Skeletal muscle satellite cell (primary cell): ENCODE results near the gene RELA.

Experiments
- H3K27me3 ChIP-seq: 2 replicates; pipeline ENCODE4 v1.7.0; 2013; ENCODE audit warnings: low read length; ENCODE audit not compliant: control insufficient read depth, insufficient read depth
- H3K36me3 ChIP-seq: 2 replicates; pipeline ENCODE4 v1.7.0; 2013; ENCODE audit warnings: mild to moderate bottlenecking, control low read depth, low read length; ENCODE audit not compliant: insufficient read depth
- H3K4me1 ChIP-seq: 2 replicates; pipeline ENCODE4 v1.7.0; 2013; ENCODE audit warnings: low read length; ENCODE audit not compliant: control insufficient read depth, insufficient read depth
- H3K4me2 ChIP-seq: 2 replicates; pipeline ENCODE4 v1.7.0; 2013; ENCODE audit warnings: mild to moderate bottlenecking, low read length
- H3K4me3 ChIP-seq: 2 replicates; pipeline ENCODE4 v1.7.0; 2013; ENCODE audit warnings: low read length
- H3K9ac ChIP-seq: 2 replicates; pipeline ENCODE4 v1.7.0; 2013; ENCODE audit warnings: mild to moderate bottlenecking, low read depth, low read length, moderate library complexity
- H3K9me3 ChIP-seq: replicated peaks from 2 replicates; pipeline ENCODE4 v1.7.0; 2013; ENCODE audit warnings: mild to moderate bottlenecking, control low read depth, low read length

The RELA gene

DNA sequence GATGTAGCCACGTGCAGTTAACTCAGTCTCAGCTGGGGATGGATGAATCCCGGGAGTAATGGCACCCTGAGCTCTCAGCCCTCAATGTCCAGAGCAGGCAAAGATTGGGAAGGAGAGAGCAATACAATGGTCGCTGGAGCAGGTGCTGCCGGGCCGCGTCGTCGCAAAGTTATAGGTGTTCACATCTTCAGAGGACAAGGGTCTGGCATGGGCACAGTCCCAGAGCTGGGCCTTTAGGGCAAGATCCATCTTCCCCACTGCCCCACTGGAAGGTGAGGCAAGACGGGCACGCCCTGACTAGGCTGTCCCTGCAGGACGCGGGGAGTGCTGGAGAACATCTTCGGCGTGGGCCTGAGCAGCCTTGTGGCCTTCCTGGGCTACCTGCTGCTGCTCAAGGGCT lies 39.5 kb downstream of the RELA start:
- Histone ChIP-seq H3K27me3 (no peaks in the 10 kb centered on the region), H3K36me3 (peaks cover 89% of the 10 kb centered on the region), H3K9ac (no peak overlapping the region), H3K4me3 (no peak overlapping the region), H3K4me2 (no peak overlapping the region), H3K9me3 (no peaks in the 10 kb centered on the region), H3K4me1 (no peaks in the 10 kb centered on the region)

- no peaks in the 10 kb centered on the region for H3K9me3 ChIP-seq
- H3K36me3 ChIP-seq: peaks cover 88% of the 10 kb centered on the region
- no peak overlapping the region for H3K4me2 ChIP-seq
- H3K4me1 ChIP-seq: peaks cover 4% of the 10 kb centered on the region
- no peaks in the 10 kb centered on the region for H3K27me3 ChIP-seq
- H3K4me3 ChIP-seq: no peak overlapping the region
- H3K9ac ChIP-seq: no peak overlapping the region
Measured at GRCh38 chr11:65622011-65622410, 40.7 kb downstream of the RELA start.

- no peaks in the 10 kb centered on the region for H3K27me3 ChIP-seq
- peaks cover 9% of the 10 kb centered on the region for H3K4me1 ChIP-seq
- H3K9ac ChIP-seq: no peak overlapping the region
- H3K36me3 ChIP-seq: peaks cover 83% of the 10 kb centered on the region
- H3K4me2 ChIP-seq: no peak overlapping the region
- no peaks in the 10 kb centered on the region for H3K9me3 ChIP-seq
- no peak overlapping the region for H3K4me3 ChIP-seq
Measured at GRCh38 chr11:65621460-65621859, 41.3 kb downstream of the RELA start.

DNA sequence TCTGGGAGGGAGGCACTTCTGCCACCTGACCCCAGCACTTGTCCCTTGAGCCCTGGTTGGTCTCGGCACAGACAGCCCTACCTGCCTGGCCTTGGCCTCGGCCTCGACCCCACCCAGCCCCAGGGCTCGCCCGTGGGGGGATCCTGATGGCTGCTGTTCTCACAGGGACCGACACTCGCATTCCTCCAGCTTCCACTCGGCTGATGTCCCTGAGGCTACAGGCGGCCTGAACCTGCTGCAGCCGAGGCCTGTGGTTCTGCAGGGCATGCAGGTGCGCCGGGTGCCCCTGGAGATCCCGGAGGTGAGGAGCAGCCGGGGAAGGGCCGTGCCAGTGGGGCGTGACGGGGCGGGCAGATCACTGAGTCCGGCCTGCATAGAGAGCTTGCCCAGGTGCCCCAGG lies 42.0 kb downstream of the RELA start:
- Histone ChIP-seq H3K4me2 (no peak overlapping the region), H3K9ac (no peak overlapping the region), H3K4me3 (no peak overlapping the region), H3K36me3 (peaks cover 75% of the 10 kb centered on the region), H3K4me1 (peaks cover 11% of the 10 kb centered on the region), H3K27me3 (no peaks in the 10 kb centered on the region), H3K9me3 (no peaks in the 10 kb centered on the region)

DNA sequence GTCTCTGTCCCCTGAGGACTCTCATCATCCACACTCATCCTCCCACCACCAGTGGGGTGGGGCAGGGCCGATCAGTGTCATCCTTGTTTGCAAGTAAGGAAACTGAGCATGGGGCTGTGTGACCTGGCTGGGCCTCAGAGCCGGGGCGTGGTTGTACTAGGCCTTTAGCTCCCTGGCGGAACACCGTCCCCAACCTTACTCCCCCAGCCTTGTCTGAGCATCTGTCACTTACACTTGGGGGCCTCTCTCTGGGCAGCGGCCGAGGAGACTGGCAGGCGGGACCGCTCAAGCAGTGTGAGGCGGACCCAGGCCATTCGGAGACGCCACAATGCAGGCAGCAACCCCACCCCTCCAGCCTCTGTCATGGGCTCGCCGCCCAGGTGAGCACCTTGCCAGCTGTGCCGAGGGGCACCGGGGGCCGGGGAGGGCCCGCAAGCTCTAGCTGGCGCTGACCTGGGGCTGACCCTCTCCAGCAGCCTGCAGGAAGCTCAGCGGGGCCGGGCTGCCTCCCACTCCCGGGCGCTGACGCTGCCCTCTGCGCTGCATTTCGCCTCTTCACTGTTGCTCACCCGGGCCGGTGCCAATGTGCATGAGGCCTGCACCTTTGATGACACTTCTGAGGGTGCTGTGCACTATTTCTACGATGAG lies 43.3 kb downstream of the RELA start:
- Histone ChIP-seq H3K36me3 (peaks cover 64% of the 10 kb centered on the region), H3K4me2 (no peak overlapping the region), H3K27me3 (no peaks in the 10 kb centered on the region), H3K9ac (no peak overlapping the region), H3K9me3 (no peaks in the 10 kb centered on the region), H3K4me3 (no peak overlapping the region), H3K4me1 (peaks cover 11% of the 10 kb centered on the region)

DNA sequence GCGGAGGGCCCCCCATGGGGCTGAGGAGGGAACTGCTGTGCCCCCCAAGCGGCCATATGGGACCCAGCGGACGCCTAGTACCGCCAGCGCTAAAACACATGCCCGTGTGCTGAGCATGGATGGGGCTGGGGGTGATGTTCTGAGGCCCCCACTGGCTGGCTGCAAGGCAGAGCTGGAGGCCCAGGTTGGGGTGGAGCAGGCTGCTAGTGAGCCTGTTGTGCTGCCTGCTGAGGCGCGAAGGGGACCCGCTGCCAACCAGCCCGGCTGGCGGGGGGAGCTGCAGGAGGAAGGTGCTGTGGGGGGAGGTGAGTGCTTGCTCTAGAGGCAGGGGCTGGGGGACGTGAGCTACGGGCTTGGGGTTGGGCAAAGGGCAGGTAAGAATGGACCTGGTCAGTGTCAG lies 44.0 kb downstream of the RELA start:
- Histone ChIP-seq H3K4me3 (no peak overlapping the region), H3K27me3 (no peaks in the 10 kb centered on the region), H3K4me1 (peaks cover 11% of the 10 kb centered on the region), H3K9me3 (no peaks in the 10 kb centered on the region), H3K9ac (no peak overlapping the region), H3K4me2 (no peak overlapping the region), H3K36me3 (peaks cover 58% of the 10 kb centered on the region)

GRCh38 chr11:65617990-65618751 lies 44.5 kb downstream of the RELA start:
- Histone ChIP-seq H3K36me3 (peaks cover 52% of the 10 kb centered on the region), H3K9ac (no peak overlapping the region)

DNA sequence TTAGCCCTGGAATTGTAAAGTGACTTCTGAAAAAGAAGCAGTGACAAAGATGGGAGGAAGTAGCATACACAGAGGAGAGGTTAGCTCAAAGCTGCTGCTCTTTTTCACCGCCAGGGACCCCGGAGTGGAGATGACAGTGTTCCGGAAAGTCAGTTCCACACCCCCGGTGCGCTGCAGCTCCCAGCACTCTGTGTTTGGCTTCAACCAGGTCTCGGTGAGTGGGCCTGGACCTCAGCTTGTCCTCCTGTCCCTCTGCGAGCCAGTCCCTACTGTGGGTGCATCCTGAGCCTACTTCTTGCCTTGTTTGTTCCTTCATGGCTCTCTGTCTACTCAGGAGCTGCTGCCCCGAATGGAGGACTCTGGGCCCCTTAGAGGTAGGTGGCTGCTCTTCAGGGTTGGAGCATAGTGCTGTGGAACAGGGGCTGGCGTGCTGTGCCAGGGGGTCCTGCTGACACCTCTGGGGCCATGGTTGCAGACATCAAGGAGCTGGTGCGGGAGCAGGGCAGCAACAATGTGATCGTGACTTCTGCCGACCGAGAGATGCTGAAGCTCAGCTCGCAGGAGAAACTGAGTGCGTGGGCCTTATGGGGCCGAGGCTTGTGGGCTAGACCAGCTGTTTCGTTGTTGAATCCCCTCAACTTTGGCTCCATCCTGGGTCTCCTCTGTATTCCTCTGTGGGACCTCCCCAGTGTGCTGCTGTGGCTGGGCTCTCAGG lies 45.4 kb downstream of the RELA start:
- Histone ChIP-seq H3K9ac (peak overlapping the region; percentile 90), H3K4me3 (peak overlapping the region; percentile 79)

More at GRCh38 chr11:65617990-65618751, 44.5 kb downstream of the RELA start:
- H3K9me3 ChIP-seq: no peaks in the 10 kb centered on the region
- peaks cover 14% of the 10 kb centered on the region for H3K4me1 ChIP-seq
- H3K4me3 ChIP-seq: no peak overlapping the region
- H3K27me3 ChIP-seq: no peaks in the 10 kb centered on the region
- no peak overlapping the region for H3K4me2 ChIP-seq

GRCh38 chr11:65616575-65617001 lies 46.1 kb downstream of the RELA start:
- peaks cover 45% of the 10 kb centered on the region for H3K36me3 ChIP-seq

More for the DNA sequence above, 45.4 kb downstream of the RELA start:
- Histone ChIP-seq H3K36me3 (peaks cover 47% of the 10 kb centered on the region), H3K4me2 (peak overlapping the region; percentile 89), H3K9me3 (no peaks in the 10 kb centered on the region), H3K4me1 (peaks cover 23% of the 10 kb centered on the region), H3K27me3 (no peaks in the 10 kb centered on the region)

DNA sequence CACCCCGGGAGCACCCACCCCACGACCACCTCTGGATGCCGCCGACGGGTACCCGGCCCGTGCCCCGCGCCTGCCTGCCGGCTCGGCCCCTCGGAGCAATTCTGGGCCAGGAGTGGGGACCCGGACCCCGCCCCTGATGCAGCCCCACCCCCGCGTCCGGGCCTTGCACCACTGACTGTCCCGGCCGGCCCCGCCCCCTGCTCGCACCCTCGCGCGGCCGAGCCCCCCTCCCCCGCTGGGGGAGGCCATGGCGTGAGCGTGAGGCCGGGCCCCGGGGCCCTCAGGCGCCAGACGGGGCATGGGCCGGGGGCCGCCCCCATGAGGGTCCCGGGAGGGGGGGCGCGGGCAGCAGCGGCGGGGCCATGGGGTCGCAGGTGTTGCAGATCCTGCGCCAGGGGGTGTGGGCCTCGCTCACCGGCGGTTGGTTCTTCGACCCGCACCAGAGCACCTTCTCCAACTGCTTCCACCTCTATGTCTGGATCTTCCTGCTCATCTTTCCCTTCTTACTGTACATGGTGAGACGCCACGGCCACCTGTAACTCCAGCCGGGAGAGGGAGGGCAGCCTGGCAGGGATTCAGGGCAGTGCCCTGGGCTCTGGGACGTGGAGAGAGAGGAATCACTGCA lies 46.7 kb downstream of the RELA start:
- Histone ChIP-seq H3K4me1 (peaks cover 35% of the 10 kb centered on the region), H3K4me3 (peak overlapping the region; percentile 79), H3K4me2 (peak overlapping the region; percentile 89), H3K27me3 (no peaks in the 10 kb centered on the region), H3K9ac (peak overlapping the region; percentile 90), H3K9me3 (no peaks in the 10 kb centered on the region), H3K36me3 (peaks cover 39% of the 10 kb centered on the region)

More at GRCh38 chr11:65616575-65617001, 46.1 kb downstream of the RELA start:
- H3K4me1 ChIP-seq: peaks cover 30% of the 10 kb centered on the region
- no peaks in the 10 kb centered on the region for H3K27me3 ChIP-seq
- peak overlapping the region; percentile 90 for H3K9ac ChIP-seq
- peak overlapping the region; percentile 89 for H3K4me2 ChIP-seq
- peak overlapping the region; percentile 79 for H3K4me3 ChIP-seq
- no peaks in the 10 kb centered on the region for H3K9me3 ChIP-seq
